Prostate gland (tissue), 2 donors: ENCODE results near the gene BNC1. TPM values are rescaled to one million over a fixed set of nuclear protein-coding genes. Genes with fewer than 3 reads are reported as not detected.
"Not testable (repeated sequence)": the region's sequence is repeated elsewhere in the genome, so short reads cannot be mapped to it uniquely, and the experiment has no call there.

Experiments
- DNase-seq: peaks from one replicate; pipeline ENCODE4 v3.0.0-alpha.2; 2019; ENCODE audit warnings: low spot score
- H3K27ac ChIP-seq, 2 donors: fragments of 200-600 bp; sonication (generic); 2 replicates each; pipeline ENCODE4 v1.5.1; 2017 to 2019
- H3K27me3 ChIP-seq: fragments of 200-600 bp; sonication (generic); replicated peaks from 2 replicates; pipeline ENCODE4 v1.5.1; 2019; ENCODE audit not compliant: insufficient read depth
- H3K36me3 ChIP-seq, 2 donors: fragments of 200-600 bp; sonication (generic); 1 replicate in 1 of 2; 2 replicates in 1 of 2; pipeline versions ENCODE4 v1.5.1 to v1.8.1; 2017 to 2019
- H3K4me1 ChIP-seq: fragments of 200-600 bp; sonication (generic); replicated peaks from 2 replicates; pipeline ENCODE4 v1.5.1; 2019
- H3K4me3 ChIP-seq, 2 donors: fragments of 200-600 bp; sonication (generic); 2 replicates each; pipeline ENCODE4 v1.5.1; 2017 to 2019
- H3K9me3 ChIP-seq: fragments of 200-600 bp; sonication (generic); 2 replicates; pipeline ENCODE4 v1.5.1; 2017
- POLR2A ChIP-seq: fragments of 450-650 bp; IDR thresholded peaks from one replicate; pipeline ENCODE4 v1.6.1; 2016; ENCODE audit warnings: antibody characterized with exemption, mild to moderate bottlenecking
- POLR2AphosphoS5 ChIP-seq: sonication (generic); formaldehyde crosslinking; IDR thresholded peaks from one replicate; pipeline ENCODE4 v1.6.1; 2017; ENCODE audit warnings: antibody characterized with exemption
- WGBS: methylation state at CpG from one replicate; pipeline ENCODE4 v1.1.5; 2018; 5-methylcytosine and 5-hydroxymethylcytosine counted together
- intact Hi-C: fragments of 100-400 bp; cut with DNase I; formaldehyde crosslinking; loops from one replicate; pipeline ENCODE4 v1.14.2; 2022
- total RNA-seq, 2 donors: library from RNA; depleted of rRNA; stranded (reverse); fragments of >200 nt; gene quantifications; one replicate each; pipeline ENCODE4 v1.1.0, GENCODE V29; 2016
- TF ChIP-seq, protein P1 (sequence below), 4 experiments: fragments of 200-600 bp in 2 of 4; fragments of 450-650 bp in 2 of 4; sonication (generic) in 2 of 4; IDR thresholded peaks; 1 replicate in 3 of 4; 2 replicates in 1 of 4; pipeline ENCODE4 v1.5.1; 2016 to 2019; ENCODE audit warnings: antibody characterized with exemption in 4 of 4, mild to moderate bottlenecking in 2 of 4, moderate library complexity in 2 of 4

Gene BNC1
- total RNA-seq, 2 donors from 2014 or later: 0.27 to 11.0 TPM

DNA sequence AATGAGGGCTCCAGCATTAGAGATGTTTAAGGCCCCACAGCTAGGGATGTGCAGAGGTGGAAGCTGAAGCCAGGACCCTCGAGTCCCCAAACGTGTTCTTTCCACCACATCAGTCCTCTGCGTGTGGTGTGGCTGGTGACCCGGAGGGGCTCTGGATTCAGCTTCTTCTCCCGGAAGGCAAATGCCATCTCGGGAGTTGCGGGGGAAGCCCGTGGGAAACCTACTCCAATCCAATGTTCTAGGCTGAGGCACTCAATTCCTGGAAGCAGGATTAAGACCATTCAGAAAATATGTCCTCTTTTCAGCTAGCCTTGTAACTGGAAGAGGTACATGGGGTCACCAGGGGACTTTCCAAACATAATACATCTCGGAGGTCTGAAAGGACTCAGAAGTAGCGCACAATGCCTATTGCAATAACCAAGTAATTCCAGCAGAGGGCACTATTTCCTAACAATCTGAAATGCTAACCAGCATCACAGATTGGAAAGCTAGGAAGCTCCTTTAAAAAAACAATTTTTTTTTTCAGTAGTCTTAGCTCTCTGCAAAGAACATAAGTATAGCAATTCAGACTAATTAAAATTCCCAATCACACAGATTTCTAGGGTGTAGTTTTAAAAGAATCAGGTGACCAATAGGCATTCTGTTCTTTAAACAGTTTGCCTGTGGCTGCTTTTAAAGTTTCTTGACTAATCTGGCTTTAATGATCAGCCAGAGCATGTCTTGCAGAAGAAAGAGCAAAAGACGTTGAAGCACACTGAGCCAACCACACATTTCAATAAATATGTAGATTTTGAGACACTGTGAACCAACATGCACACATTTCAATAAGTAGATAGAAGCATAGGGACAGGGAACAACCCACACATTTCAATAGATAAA is 36.1 kb downstream of the BNC1 start:
- Histone ChIP-seq H3K27ac (no peak overlapping the region), H3K27me3 (no peaks in the 10 kb centered on the region), H3K4me3 (no peak overlapping the region), H3K36me3 (no peaks in the 10 kb centered on the region), H3K4me1 (no peaks in the 10 kb centered on the region), H3K9me3 (no peaks in the 10 kb centered on the region)
- intact Hi-C loops: loop anchor here (5.0 to 10.0 kb wide), 2 partner anchors 186 to 309 kb away; no protein-coding TSS in a partner anchor
- 30% methylated on average over 11 of the region's 11 CpGs for WGBS
- DNase-seq: peak; percentile 53
- TF ChIP-seq POLR2A: no peak
- TF ChIP-seq, protein P1, sequence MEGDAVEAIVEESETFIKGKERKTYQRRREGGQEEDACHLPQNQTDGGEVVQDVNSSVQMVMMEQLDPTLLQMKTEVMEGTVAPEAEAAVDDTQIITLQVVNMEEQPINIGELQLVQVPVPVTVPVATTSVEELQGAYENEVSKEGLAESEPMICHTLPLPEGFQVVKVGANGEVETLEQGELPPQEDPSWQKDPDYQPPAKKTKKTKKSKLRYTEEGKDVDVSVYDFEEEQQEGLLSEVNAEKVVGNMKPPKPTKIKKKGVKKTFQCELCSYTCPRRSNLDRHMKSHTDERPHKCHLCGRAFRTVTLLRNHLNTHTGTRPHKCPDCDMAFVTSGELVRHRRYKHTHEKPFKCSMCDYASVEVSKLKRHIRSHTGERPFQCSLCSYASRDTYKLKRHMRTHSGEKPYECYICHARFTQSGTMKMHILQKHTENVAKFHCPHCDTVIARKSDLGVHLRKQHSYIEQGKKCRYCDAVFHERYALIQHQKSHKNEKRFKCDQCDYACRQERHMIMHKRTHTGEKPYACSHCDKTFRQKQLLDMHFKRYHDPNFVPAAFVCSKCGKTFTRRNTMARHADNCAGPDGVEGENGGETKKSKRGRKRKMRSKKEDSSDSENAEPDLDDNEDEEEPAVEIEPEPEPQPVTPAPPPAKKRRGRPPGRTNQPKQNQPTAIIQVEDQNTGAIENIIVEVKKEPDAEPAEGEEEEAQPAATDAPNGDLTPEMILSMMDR (IDR thresholded peaks at IDR 0.05): peak; percentile 87 to 94 (median 93)
- peak; percentile 10 for TF ChIP-seq POLR2AphosphoS5

DNA sequence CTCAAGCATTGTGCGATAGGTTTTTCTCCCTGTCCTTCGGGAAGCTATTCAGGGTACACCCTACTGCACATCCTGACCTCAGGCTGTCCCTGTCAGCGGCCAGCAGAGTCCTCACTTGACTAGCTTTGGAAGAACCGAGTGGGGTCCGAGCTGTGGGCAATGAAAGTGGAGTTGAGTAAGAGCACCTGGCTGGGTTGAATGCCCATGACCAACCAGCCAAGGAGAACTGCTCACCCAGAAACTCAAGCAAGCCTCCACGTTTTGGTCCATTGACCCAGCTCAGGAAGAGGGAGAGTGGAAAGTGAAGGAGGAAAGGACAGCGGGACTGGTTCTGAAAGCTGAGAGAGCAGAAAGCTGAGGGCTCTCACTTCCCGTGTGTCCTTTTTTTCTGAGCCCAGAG is 40.8 kb downstream of the BNC1 start:
- no peak for DNase-seq
- intact Hi-C loops: loop anchor here (10.0 kb wide), 1 partner anchor 191 kb away; no protein-coding TSS in a partner anchor
- H3K4me1 ChIP-seq: no peaks in the 10 kb centered on the region
- H3K27ac ChIP-seq: no peak overlapping the region
- H3K9me3 ChIP-seq: no peaks in the 10 kb centered on the region
- TF ChIP-seq POLR2AphosphoS5: no peak
- no peak for TF ChIP-seq POLR2A
- TF ChIP-seq, protein P1 (IDR thresholded peaks at IDR 0.05): no peak
- no peaks in the 10 kb centered on the region for H3K27me3 ChIP-seq
- H3K36me3 ChIP-seq: no peaks in the 10 kb centered on the region
- no peak overlapping the region for H3K4me3 ChIP-seq
- WGBS: 80% methylated on average over 8 of the region's 8 CpGs

DNA sequence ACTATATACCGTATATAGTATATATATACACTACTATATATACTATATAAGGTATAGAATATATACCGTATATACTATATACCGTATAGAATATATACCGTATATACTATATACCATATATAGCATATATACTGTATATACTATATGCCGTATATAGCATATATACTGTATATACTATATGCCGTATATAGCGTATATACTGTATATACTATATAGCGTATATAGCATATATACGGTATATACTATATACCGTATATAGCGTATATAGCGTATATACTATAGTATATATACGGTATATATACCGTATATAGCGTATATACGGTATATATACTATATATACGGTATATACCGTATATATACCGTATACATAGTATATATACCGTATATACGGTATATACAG is 54.2 kb downstream of the BNC1 start:
- H3K9me3 ChIP-seq: no peaks in the 10 kb centered on the region
- 94% methylated on average over 21 of the region's 21 CpGs for WGBS
- intact Hi-C loops: no loop called here
- no peak overlapping the region for H3K4me3 ChIP-seq
- H3K36me3 ChIP-seq: no peaks in the 10 kb centered on the region
- TF ChIP-seq POLR2AphosphoS5: no peak
- TF ChIP-seq, protein P1 (IDR thresholded peaks at IDR 0.05): no peak
- no peak for TF ChIP-seq POLR2A
- no peak overlapping the region for H3K27ac ChIP-seq
- DNase-seq: no peak
- no peaks in the 10 kb centered on the region for H3K27me3 ChIP-seq
- no peaks in the 10 kb centered on the region for H3K4me1 ChIP-seq

DNA sequence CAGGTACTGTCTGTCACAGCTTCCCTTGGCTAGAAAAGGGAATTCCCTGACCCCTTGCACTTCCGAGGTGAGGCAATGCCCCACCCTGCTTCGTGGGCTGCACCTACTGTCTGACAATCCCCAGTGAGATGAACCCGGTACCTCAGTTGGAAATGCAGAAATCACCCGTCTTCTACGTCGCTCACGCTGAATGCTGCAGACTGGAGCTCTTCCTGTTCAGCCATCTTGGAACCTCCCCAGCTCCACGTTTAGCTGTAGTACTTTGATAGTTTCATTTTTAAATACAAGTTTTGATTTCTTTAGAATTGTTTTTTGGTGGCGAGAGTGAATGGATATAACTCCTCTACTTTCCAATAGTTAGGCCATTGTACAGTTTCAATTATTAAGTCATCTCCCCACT is 59.0 kb downstream of the BNC1 start:
- H3K4me3 ChIP-seq: no peak overlapping the region
- no peaks in the 10 kb centered on the region for H3K36me3 ChIP-seq
- TF ChIP-seq POLR2AphosphoS5: no peak
- H3K27me3 ChIP-seq: no peaks in the 10 kb centered on the region
- WGBS: 91% methylated on average over 9 of the region's 9 CpGs
- no peak for DNase-seq
- no peak overlapping the region for H3K27ac ChIP-seq
- no peaks in the 10 kb centered on the region for H3K9me3 ChIP-seq
- intact Hi-C loops: no loop called here
- no peaks in the 10 kb centered on the region for H3K4me1 ChIP-seq

DNA sequence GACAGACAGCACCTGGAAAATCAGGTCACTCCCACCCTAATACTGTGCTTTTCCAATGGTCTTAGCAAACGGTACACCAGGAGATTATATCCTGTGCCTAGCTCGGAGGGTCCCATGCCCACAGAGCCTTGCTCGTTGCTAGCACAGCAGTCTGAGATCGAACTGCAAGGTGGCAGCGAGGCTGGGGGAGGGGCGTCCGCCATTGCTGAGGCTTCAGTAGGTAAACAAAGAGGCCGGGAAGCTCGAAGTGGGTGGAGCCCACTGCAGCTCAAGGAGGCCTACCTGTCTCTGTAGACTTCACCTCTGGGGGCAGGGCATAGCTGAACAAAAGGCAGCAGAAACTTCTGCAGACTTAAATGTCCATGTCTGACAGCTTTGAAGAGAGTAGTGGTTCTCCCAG is 62.7 kb downstream of the BNC1 start:
- H3K36me3 ChIP-seq, DNase-seq, H3K4me1 ChIP-seq: not testable (repeated sequence)

DNA sequence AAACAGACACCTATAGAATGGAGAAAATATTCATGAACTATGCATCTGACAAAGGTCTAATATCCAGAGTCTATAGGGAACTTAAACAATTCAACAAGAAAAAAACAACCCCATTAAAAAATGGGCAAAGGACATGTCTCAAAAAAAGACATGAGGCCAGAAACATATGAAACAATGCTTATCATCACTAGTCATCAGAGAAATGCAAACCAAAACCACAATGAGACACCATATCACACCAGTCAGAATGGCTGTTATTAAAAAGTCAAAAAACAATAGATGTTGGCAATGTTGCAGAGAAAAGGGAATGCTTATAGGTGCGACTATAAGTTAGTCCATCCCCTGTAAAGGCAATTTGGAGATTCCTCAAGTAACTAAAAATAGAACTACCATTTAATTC is 65.4 kb downstream of the BNC1 start:
- TF ChIP-seq POLR2AphosphoS5 (no peak), POLR2A (no peak)
- TF ChIP-seq, protein P1 (IDR thresholded peaks at IDR 0.05): no peak

More for the DNA sequence above, 62.7 kb downstream of the BNC1 start:
- H3K4me3 ChIP-seq, H3K27ac ChIP-seq, intact Hi-C loops, H3K9me3 ChIP-seq, H3K27me3 ChIP-seq: not testable (repeated sequence)
- WGBS: 99% methylated on average over 9 of the region's 9 CpGs

More for the DNA sequence above, 65.4 kb downstream of the BNC1 start:
- no peak overlapping the region for H3K4me3 ChIP-seq
- H3K27me3 ChIP-seq: no peaks in the 10 kb centered on the region
- H3K9me3 ChIP-seq: no peaks in the 10 kb centered on the region
- WGBS: 86% methylated on average over 1 of the region's 1 CpG
- no peaks in the 10 kb centered on the region for H3K4me1 ChIP-seq
- H3K36me3 ChIP-seq: no peaks in the 10 kb centered on the region
- no peak overlapping the region for H3K27ac ChIP-seq
- DNase-seq: no peak
- intact Hi-C loops: no loop called here
